Measurements from ENCODE around the gene TTLL11. TPM values are rescaled to one million over a fixed set of nuclear protein-coding genes. Genes with fewer than 3 reads are reported as not detected.

Gene TTLL11
- total RNA-seq, 1 donor from 2014 or later: 6.9 TPM

DNA sequence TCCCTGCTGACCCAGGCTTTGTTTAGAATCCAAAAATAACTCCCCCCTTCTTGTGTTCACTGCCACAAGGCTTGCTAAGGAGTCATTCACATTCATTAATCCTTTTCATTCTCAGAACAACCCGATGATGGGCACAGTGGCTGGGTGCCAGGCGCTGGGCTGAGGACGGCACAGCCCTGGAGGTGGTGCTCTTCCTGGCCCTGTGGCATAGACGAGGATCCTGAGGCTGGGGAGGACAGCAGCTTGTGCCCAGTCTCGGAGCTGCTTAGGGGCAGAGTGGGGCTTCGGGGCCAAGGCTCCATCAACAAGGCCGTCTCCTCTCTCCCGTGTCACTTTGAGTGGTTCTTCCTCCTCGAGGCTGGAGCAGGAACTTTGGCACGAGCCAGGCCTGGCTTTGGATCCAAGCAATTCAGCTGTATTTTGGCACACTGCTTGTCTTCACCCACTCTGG is 166.7 kb downstream of the TTLL11 start:
- H3K9me3 Mint-ChIP-seq (ENCODE audit: unreplicated experiment): no peaks in the 10 kb centered on the region
- H3K9ac ChIP-seq (ENCODE audit: low read length): no peak overlapping the region
- H2AFZ ChIP-seq (ENCODE audit: low read depth, low read length): peak overlapping the region; percentile 42
- no peak overlapping the region for H3K27ac Mint-ChIP-seq (ENCODE audit: unreplicated experiment)
- H3K36me3 ChIP-seq (ENCODE audit: insufficient read depth, low read length): no peaks in the 10 kb centered on the region
- peaks cover 43% of the 10 kb centered on the region for H3K27me3 Mint-ChIP-seq (ENCODE audit: low read depth, unreplicated experiment)
- H3K27ac ChIP-seq (ENCODE audit: low read depth, low read length): no peak overlapping the region
- H3K27me3 ChIP-seq (ENCODE audit: insufficient read depth, low read length): no peaks in the 10 kb centered on the region
- H3K4me1 ChIP-seq (ENCODE audit: insufficient read depth, low read length): no peaks in the 10 kb centered on the region
- H3K4me2 ChIP-seq (ENCODE audit: low read length): no peak overlapping the region
- H3K79me2 ChIP-seq (ENCODE audit: insufficient read depth, low read length): no peaks in the 10 kb centered on the region
- peaks cover 4% of the 10 kb centered on the region for H3K4me1 Mint-ChIP-seq (ENCODE audit: low read depth, unreplicated experiment)
- no peaks in the 10 kb centered on the region for H4K20me1 ChIP-seq (ENCODE audit: insufficient read depth, low read length)
- DNase-seq (ENCODE audit: low read depth): no peak
- no peaks in the 10 kb centered on the region for H3K36me3 Mint-ChIP-seq (ENCODE audit: low read depth, unreplicated experiment)
- H3K4me3 ChIP-seq (ENCODE audit: insufficient read depth, low read depth, low read length): no peak overlapping the region
- no peak overlapping the region for H3K4me3 Mint-ChIP-seq (ENCODE audit: unreplicated experiment)
- H3K9me3 ChIP-seq (ENCODE audit: insufficient read depth, low read depth, low read length): no peaks in the 10 kb centered on the region
- FAIRE-seq: no peak
- TF ChIP-seq, protein P1, sequence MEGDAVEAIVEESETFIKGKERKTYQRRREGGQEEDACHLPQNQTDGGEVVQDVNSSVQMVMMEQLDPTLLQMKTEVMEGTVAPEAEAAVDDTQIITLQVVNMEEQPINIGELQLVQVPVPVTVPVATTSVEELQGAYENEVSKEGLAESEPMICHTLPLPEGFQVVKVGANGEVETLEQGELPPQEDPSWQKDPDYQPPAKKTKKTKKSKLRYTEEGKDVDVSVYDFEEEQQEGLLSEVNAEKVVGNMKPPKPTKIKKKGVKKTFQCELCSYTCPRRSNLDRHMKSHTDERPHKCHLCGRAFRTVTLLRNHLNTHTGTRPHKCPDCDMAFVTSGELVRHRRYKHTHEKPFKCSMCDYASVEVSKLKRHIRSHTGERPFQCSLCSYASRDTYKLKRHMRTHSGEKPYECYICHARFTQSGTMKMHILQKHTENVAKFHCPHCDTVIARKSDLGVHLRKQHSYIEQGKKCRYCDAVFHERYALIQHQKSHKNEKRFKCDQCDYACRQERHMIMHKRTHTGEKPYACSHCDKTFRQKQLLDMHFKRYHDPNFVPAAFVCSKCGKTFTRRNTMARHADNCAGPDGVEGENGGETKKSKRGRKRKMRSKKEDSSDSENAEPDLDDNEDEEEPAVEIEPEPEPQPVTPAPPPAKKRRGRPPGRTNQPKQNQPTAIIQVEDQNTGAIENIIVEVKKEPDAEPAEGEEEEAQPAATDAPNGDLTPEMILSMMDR (IDR thresholded peaks at IDR 0.05; ENCODE audit: insufficient read depth, low read depth, low read length): no peak
- no peak for TF ChIP-seq EZH2 (IDR thresholded peaks at IDR 0.05; ENCODE audit: insufficient read depth, low read length)

DNA sequence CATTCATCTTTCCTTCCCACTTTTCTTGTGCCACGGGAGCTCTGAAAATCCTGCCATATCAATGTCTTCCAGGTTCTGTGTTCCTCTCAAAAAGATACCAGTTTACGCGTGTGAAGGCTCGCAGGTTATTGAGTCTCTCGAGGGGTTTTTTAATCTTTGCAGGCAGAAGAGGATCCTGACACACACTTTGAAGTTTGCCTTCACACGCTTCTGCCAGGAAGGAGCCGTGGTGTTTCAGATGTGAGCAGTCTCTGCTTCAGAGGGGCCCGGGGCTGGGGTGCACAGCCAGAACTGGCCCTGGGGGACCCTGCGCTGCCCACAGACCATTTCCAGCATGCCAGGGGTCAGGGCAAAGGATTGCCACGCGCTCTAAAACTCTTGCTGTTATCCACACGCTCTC is 167.2 kb downstream of the TTLL11 start:
- no peaks in the 10 kb centered on the region for H3K36me3 Mint-ChIP-seq (ENCODE audit: low read depth, unreplicated experiment)
- no peak overlapping the region for H3K4me2 ChIP-seq (ENCODE audit: low read length)
- H3K4me3 ChIP-seq (ENCODE audit: insufficient read depth, low read depth, low read length): no peak overlapping the region
- DNase-seq (ENCODE audit: low read depth) (no peak), FAIRE-seq (no peak)
- H3K36me3 ChIP-seq (ENCODE audit: insufficient read depth, low read length): no peaks in the 10 kb centered on the region
- no peaks in the 10 kb centered on the region for H3K27me3 ChIP-seq (ENCODE audit: insufficient read depth, low read length)
- peaks cover 4% of the 10 kb centered on the region for H3K4me1 Mint-ChIP-seq (ENCODE audit: low read depth, unreplicated experiment)
- H3K9me3 Mint-ChIP-seq (ENCODE audit: unreplicated experiment): no peaks in the 10 kb centered on the region
- H3K27ac Mint-ChIP-seq (ENCODE audit: unreplicated experiment): no peak overlapping the region
- H2AFZ ChIP-seq (ENCODE audit: low read depth, low read length): peak overlapping the region; percentile 42
- H3K27ac ChIP-seq (ENCODE audit: low read depth, low read length): no peak overlapping the region
- no peak overlapping the region for H3K9ac ChIP-seq (ENCODE audit: low read length)
- H4K20me1 ChIP-seq (ENCODE audit: insufficient read depth, low read length): no peaks in the 10 kb centered on the region
- no peak for TF ChIP-seq EZH2 (IDR thresholded peaks at IDR 0.05; ENCODE audit: insufficient read depth, low read length)
- TF ChIP-seq, protein P1 (IDR thresholded peaks at IDR 0.05; ENCODE audit: insufficient read depth, low read depth, low read length): no peak
- H3K4me1 ChIP-seq (ENCODE audit: insufficient read depth, low read length): no peaks in the 10 kb centered on the region
- no peak overlapping the region for H3K4me3 Mint-ChIP-seq (ENCODE audit: unreplicated experiment)
- peaks cover 42% of the 10 kb centered on the region for H3K27me3 Mint-ChIP-seq (ENCODE audit: low read depth, unreplicated experiment)
- H3K9me3 ChIP-seq (ENCODE audit: insufficient read depth, low read depth, low read length): no peaks in the 10 kb centered on the region
- no peaks in the 10 kb centered on the region for H3K79me2 ChIP-seq (ENCODE audit: insufficient read depth, low read length)

DNA sequence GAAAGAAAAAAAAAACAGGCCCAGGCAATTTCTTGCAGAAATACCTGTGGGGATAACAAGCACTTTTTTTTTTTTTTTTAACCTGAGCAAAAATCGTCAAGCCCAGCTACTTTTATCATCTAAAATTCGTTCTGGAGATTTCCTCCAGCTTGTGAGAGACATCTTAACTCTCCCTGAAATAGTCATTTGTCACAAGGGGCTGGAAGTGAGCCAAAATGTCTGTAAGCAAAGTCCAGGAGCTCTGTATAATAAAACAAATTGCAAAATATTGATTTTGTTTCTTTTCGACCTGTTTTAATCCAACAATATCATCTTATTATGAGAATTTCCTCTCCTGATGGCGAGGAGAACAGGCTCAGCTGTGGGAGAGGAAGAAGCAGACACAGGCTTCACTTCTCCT is 168.4 kb downstream of the TTLL11 start:
- FAIRE-seq (no peak), DNase-seq (ENCODE audit: low read depth) (no peak)
- Mint-ChIP-seq H3K9me3 (ENCODE audit: unreplicated experiment) (no peaks in the 10 kb centered on the region), H3K4me3 (ENCODE audit: unreplicated experiment) (no peak overlapping the region), H3K36me3 (ENCODE audit: low read depth, unreplicated experiment) (no peaks in the 10 kb centered on the region), H3K27ac (ENCODE audit: unreplicated experiment) (no peak overlapping the region), H3K27me3 (ENCODE audit: low read depth, unreplicated experiment) (peaks cover 43% of the 10 kb centered on the region), H3K4me1 (ENCODE audit: low read depth, unreplicated experiment) (peaks cover 4% of the 10 kb centered on the region)
- Histone ChIP-seq H3K36me3 (ENCODE audit: insufficient read depth, low read length) (no peaks in the 10 kb centered on the region), H3K27me3 (ENCODE audit: insufficient read depth, low read length) (no peaks in the 10 kb centered on the region), H3K4me3 (ENCODE audit: insufficient read depth, low read depth, low read length) (no peak overlapping the region), H3K79me2 (ENCODE audit: insufficient read depth, low read length) (no peaks in the 10 kb centered on the region), H3K4me2 (ENCODE audit: low read length) (no peak overlapping the region), H4K20me1 (ENCODE audit: insufficient read depth, low read length) (no peaks in the 10 kb centered on the region), H3K9ac (ENCODE audit: low read length) (no peak overlapping the region), H3K4me1 (ENCODE audit: insufficient read depth, low read length) (no peaks in the 10 kb centered on the region), H2AFZ (ENCODE audit: low read depth, low read length) (no peak overlapping the region), H3K9me3 (ENCODE audit: insufficient read depth, low read depth, low read length) (no peaks in the 10 kb centered on the region), H3K27ac (ENCODE audit: low read depth, low read length) (no peak overlapping the region)
- TF ChIP-seq, protein P1 (IDR thresholded peaks at IDR 0.05; ENCODE audit: insufficient read depth, low read depth, low read length): no peak
- no peak for TF ChIP-seq EZH2 (IDR thresholded peaks at IDR 0.05; ENCODE audit: insufficient read depth, low read length)
